Parathyroid adenoma (tissue), 2 donors: ENCODE data around the gene RETREG1.

Source experiments
- H2AFZ ChIP-seq: fragments of 300-600 bp; sonication (generic); one replicate; pipeline ENCODE4 v1.7.0; 2017; ENCODE audit warnings: antibody characterized with exemption, mild to moderate bottlenecking
- H3K27ac ChIP-seq: fragments of 300-600 bp; sonication (generic); one replicate; pipeline ENCODE4 v1.7.0; 2017
- H3K27me3 ChIP-seq: fragments of 300-600 bp; sonication (generic); one replicate; pipeline ENCODE4 v1.7.0; 2017; ENCODE audit warnings: low read length; ENCODE audit not compliant: control insufficient read depth, insufficient read depth
- H3K36me3 ChIP-seq: fragments of 300-600 bp; sonication (generic); one replicate; pipeline ENCODE4 v1.7.0; 2017; ENCODE audit warnings: low read length; ENCODE audit not compliant: control insufficient read depth, insufficient read depth
- H3K4me1 ChIP-seq: fragments of 300-600 bp; sonication (generic); one replicate; pipeline ENCODE4 v1.7.0; 2017; ENCODE audit warnings: control low read depth
- H3K4me2 ChIP-seq: fragments of 300-600 bp; sonication (generic); one replicate; pipeline ENCODE4 v1.7.0; 2017; ENCODE audit warnings: low read length
- H3K4me3 ChIP-seq: fragments of 300-600 bp; sonication (generic); one replicate; pipeline ENCODE4 v1.7.0; 2017; ENCODE audit warnings: low read depth, low read length
- H3K79me2 ChIP-seq: fragments of 300-600 bp; sonication (generic); one replicate; pipeline ENCODE4 v1.7.0; 2017; ENCODE audit warnings: control low read depth
- H3K9ac ChIP-seq: fragments of 300-600 bp; sonication (generic); one replicate; pipeline ENCODE4 v1.7.0; 2017; ENCODE audit warnings: mild to moderate bottlenecking
- H3K9me3 ChIP-seq: fragments of 300-600 bp; sonication (generic); one replicate; pipeline ENCODE4 v1.7.0; 2017; ENCODE audit warnings: low read length; ENCODE audit not compliant: control insufficient read depth
- TF ChIP-seq, protein P1 (sequence below): fragments of 300-600 bp; sonication (generic); IDR thresholded peaks from one replicate; pipeline ENCODE4 v1.7.0; 2017; ENCODE audit warnings: antibody characterized with exemption, mild to moderate bottlenecking
- donor health status: primary hyperparathyroidism.

RETREG1 gene, protein sequence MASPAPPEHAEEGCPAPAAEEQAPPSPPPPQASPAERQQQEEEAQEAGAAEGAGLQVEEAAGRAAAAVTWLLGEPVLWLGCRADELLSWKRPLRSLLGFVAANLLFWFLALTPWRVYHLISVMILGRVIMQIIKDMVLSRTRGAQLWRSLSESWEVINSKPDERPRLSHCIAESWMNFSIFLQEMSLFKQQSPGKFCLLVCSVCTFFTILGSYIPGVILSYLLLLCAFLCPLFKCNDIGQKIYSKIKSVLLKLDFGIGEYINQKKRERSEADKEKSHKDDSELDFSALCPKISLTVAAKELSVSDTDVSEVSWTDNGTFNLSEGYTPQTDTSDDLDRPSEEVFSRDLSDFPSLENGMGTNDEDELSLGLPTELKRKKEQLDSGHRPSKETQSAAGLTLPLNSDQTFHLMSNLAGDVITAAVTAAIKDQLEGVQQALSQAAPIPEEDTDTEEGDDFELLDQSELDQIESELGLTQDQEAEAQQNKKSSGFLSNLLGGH

DNA sequence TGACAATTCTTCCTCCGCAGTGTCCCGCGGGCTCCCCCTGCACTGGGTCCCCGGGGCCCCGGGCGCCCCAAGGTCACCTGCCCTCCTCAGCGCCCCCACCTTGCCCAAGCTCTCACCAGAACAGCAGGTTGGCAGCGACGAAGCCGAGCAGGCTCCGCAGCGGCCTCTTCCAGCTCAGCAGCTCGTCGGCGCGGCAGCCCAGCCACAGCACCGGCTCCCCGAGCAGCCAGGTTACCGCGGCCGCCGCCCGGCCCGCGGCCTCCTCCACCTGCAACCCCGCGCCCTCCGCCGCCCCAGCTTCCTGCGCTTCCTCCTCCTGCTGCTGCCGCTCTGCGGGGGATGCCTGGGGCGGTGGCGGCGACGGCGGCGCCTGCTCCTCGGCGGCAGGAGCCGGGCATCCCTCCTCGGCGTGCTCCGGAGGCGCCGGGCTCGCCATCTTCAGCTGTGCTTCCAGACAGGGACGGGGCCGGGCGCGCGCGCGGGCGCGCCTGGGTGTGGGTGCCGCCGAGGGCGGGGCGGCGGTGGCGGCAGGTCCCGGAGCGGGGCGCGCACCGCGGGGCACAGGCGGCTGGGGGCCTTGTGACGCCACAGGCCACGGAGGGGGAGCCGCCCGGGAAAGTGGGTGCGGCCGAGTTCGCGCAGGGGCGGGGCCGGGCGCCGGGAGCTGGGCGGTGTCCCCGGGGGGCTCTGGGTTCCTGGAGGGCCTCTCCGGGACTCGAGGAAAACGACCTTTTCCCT is at the start of gene RETREG1:
Gene RETREG1, minus strand, starts transcription at position 462 of the 738 bp plus-strand sequence. Its CDS starts 26 bp downstream, at position 436.
- Histone ChIP-seq H3K9ac (peak within 1 kb of the TSS; percentile 12), H3K4me3 (peak within 1 kb of the TSS; percentile 80), H3K27ac (peak within 1 kb of the TSS; percentile 61)

DNA sequence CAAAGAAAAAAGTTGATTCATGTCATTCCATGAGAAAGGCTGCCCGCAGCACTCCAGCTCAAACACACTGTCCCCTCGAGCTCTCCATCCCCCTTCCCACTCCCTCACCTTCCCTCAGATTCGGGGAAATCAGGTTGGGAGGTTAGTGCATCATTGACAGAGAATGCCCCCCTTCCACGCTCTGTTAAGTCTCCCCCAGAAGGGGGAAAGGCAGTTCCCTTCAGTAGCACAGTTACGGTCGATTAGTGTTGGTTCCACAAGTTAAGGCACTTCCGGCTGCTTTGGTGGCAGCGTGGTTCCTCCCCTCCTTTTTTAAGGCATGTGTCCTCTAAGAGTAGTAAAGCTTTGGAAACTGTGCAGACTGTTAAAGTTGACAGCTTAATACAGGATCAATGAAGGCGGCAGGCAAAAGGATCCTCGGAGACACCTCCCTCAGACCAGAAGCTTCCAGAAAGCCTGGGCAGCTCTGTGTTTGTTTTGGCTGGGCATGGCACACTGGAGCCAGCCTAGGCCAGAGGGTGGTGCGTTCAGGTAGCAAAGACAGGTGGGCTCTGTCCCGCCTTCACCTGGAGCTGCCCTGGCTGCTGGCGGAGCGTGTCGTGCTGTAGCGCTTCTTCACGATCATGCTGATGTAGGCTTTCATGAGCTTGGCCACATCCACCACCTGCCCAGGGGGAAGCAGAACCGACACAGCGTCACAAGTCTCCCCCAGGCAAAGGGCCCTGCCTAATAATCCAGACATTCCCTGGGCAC is 49.5 kb upstream of the RETREG1 start:
- no peaks in the 10 kb centered on the region for H3K36me3 ChIP-seq
- peak overlapping the region; percentile 74 for H2AFZ ChIP-seq
- H3K4me2 ChIP-seq, result peak overlapping the region; percentile 57
- H3K9ac ChIP-seq, result no peak overlapping the region
- H3K4me1 ChIP-seq, result peaks cover 25% of the 10 kb centered on the region
- peak overlapping the region; percentile 42 for H3K4me3 ChIP-seq
- H3K9me3 ChIP-seq, result no peaks in the 10 kb centered on the region
- no peak overlapping the region for H3K27ac ChIP-seq
- no peaks in the 10 kb centered on the region for H3K79me2 ChIP-seq
- no peaks in the 10 kb centered on the region for H3K27me3 ChIP-seq
- TF ChIP-seq, protein P1, sequence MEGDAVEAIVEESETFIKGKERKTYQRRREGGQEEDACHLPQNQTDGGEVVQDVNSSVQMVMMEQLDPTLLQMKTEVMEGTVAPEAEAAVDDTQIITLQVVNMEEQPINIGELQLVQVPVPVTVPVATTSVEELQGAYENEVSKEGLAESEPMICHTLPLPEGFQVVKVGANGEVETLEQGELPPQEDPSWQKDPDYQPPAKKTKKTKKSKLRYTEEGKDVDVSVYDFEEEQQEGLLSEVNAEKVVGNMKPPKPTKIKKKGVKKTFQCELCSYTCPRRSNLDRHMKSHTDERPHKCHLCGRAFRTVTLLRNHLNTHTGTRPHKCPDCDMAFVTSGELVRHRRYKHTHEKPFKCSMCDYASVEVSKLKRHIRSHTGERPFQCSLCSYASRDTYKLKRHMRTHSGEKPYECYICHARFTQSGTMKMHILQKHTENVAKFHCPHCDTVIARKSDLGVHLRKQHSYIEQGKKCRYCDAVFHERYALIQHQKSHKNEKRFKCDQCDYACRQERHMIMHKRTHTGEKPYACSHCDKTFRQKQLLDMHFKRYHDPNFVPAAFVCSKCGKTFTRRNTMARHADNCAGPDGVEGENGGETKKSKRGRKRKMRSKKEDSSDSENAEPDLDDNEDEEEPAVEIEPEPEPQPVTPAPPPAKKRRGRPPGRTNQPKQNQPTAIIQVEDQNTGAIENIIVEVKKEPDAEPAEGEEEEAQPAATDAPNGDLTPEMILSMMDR, result no peak

More for the DNA sequence above, at the start of gene RETREG1:
- TF ChIP-seq, protein P1, result no peak
- H3K27me3 ChIP-seq, result no peaks in the 10 kb centered on the region
- H3K4me2 ChIP-seq, result peak within 1 kb of the TSS; percentile 75
- H3K9me3 ChIP-seq, result no peaks in the 10 kb centered on the region
- H2AFZ ChIP-seq, result peak within 1 kb of the TSS; percentile 91
- H3K4me1 ChIP-seq, result peaks cover 3% of the 10 kb centered on the region
- H3K36me3 ChIP-seq, result no peaks in the 10 kb centered on the region
- peaks cover 4% of the 10 kb centered on the region for H3K79me2 ChIP-seq

DNA sequence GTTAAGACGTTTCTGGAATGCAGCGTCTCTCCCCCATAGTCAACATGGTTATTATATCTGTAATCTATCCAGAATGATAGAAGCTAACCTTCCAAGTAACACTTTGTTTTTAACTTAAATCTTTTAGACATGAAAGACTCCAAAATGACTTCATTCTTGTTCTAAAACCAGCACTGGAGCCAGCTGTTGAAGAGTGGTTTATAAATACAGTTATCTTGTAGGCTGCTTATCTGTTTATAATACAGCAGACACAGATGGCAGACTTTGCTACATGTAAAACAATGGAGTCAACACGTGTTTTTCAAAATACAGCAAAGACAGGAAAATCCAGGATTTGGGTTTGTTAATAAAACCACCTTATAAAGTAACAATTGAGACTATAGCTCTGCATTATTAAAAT is 48.8 kb upstream of the RETREG1 start:
- no peak overlapping the region for H3K4me2 ChIP-seq
- peak overlapping the region; percentile 13 for H2AFZ ChIP-seq
- no peaks in the 10 kb centered on the region for H3K9me3 ChIP-seq
- no peak overlapping the region for H3K9ac ChIP-seq
- H3K4me3 ChIP-seq, result no peak overlapping the region
- no peaks in the 10 kb centered on the region for H3K79me2 ChIP-seq
- no peaks in the 10 kb centered on the region for H3K27me3 ChIP-seq
- no peaks in the 10 kb centered on the region for H3K36me3 ChIP-seq
- peaks cover 21% of the 10 kb centered on the region for H3K4me1 ChIP-seq
- no peak overlapping the region for H3K27ac ChIP-seq
- TF ChIP-seq, protein P1, result no peak

DNA sequence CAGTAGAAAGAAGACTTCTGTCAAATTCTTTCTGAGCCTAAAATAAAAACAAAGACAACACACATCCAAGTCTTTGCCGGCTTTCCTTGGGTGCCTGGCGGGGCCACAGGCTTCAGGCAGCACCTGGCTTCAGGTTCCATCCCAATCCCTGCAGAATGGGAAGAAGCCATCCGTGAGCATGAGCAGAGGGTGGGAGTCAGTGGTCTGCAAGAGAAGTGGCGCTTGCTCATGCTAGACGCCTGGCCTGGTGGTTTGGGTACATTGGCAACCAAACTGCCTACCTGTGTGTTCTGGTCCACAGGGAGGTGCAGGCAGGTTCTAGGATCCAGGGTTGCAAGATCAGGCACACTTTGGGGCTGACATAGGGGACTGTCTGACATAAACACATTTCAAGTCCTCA is 47.6 kb upstream of the RETREG1 start:
- H3K4me3 ChIP-seq, result no peak overlapping the region
- H3K4me1 ChIP-seq, result peaks cover 12% of the 10 kb centered on the region
- H3K4me2 ChIP-seq, result no peak overlapping the region
- TF ChIP-seq, protein P1, result no peak
- H3K79me2 ChIP-seq, result no peaks in the 10 kb centered on the region
- H3K9me3 ChIP-seq, result no peaks in the 10 kb centered on the region
- no peak overlapping the region for H3K9ac ChIP-seq
- H3K27ac ChIP-seq, result no peak overlapping the region
- H2AFZ ChIP-seq, result no peak overlapping the region
- no peaks in the 10 kb centered on the region for H3K36me3 ChIP-seq
- no peaks in the 10 kb centered on the region for H3K27me3 ChIP-seq
